B cell (primary cell): ENCODE measurements around the gene TBCD.

ENCODE experiments used
- EZH2 ChIP-seq: IDR thresholded peaks from 2 replicates; pipeline ENCODE4 v1.6.1; 2012; ENCODE audit warnings: borderline replicate concordance, low read depth, mild to moderate bottlenecking, moderate library complexity, low read length; ENCODE audit not compliant: insufficient read depth, poor library complexity, severe bottlenecking
- TF ChIP-seq, protein P1 (sequence below): fragments of 200-600 bp; IDR thresholded peaks from one replicate; pipeline ENCODE4 v1.8.0; 2022; ENCODE audit warnings: antibody characterized with exemption, mild to moderate bottlenecking

DNA sequence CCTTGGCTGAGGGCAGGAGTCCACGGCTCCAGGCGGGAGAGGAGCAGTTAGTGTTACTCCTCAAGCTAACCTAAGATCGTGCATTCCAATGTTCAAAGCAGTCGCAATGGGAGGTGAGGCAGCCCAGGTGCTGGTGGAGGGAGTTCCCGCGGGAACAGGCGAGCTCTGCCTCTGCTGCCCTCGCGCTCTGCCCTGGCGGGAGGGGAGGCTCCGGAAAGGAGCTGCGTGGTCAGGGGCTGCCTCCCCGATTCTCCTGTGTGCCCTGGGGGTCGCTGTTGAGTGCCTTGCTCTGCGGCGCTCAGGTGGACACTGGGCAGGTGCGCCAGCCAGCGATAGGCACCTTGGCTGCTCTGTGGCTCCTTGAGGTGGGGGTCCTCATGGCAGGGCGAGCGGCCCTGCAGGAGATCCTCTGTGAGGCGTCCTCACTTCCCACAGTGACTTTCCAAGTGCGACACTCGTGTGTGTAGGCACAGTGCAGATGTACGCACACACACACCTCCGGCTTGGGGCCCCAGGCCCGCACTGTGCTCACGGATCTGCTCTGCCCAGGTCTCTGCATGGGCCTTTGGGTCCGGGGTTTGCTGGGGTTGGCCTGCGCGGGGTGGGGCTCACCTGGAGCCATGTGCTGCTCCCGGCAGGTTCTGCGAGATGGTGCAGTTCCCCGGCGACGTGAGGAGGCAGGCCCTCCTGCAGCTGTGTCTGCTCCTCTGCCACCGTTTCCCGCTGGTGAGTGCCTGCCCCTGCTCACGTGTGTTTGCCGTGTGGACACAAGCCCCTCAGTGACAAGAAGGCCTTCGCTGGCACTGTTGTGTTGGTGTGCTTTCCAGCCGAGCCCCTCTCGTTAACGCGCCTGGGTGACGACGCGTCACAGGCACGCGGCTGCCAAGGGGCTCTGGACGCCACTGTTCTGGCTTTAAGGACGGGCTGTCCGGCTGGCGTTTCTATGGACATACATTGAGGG, 185.8 kb downstream of the TBCD start:
- TF ChIP-seq, protein P1, sequence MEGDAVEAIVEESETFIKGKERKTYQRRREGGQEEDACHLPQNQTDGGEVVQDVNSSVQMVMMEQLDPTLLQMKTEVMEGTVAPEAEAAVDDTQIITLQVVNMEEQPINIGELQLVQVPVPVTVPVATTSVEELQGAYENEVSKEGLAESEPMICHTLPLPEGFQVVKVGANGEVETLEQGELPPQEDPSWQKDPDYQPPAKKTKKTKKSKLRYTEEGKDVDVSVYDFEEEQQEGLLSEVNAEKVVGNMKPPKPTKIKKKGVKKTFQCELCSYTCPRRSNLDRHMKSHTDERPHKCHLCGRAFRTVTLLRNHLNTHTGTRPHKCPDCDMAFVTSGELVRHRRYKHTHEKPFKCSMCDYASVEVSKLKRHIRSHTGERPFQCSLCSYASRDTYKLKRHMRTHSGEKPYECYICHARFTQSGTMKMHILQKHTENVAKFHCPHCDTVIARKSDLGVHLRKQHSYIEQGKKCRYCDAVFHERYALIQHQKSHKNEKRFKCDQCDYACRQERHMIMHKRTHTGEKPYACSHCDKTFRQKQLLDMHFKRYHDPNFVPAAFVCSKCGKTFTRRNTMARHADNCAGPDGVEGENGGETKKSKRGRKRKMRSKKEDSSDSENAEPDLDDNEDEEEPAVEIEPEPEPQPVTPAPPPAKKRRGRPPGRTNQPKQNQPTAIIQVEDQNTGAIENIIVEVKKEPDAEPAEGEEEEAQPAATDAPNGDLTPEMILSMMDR, result no peak
- TF ChIP-seq EZH2, result no peak
